Measurements from ENCODE around the gene LRRC37A. TPM values are rescaled to one million over a fixed set of nuclear protein-coding genes. Genes with fewer than 3 reads are reported as not detected.

LRRC37A gene
- total and polyA plus RNA-seq, 2 experiments from 2014 or later, result 2.6 to 4.2 TPM

DNA sequence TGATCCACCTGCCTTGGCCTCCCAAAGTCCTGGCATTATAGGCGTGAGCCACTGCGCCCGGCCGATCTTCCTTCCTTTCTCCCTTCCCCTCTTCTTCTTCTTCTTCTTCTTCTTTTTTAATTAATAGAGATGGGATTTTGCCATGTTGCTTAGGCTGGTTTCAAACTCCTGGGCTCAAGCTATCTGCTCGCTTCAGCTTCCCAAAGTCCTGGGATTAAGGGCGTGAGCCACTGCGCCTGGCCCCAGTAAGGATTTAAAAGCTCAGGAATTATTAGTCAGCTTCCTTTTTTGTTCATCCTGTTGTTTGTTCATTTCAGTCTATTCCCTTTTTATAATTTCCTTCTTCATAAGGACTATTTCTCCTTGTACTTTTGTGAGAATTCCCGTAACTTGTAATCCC, 32.7 kb upstream of the LRRC37A start (continued):
- TF ChIP-seq ZNF114 (CRISPR knock-in tag; IDR thresholded peaks at IDR 0.05), result no peak
- TF ChIP-seq STAT1 (IDR thresholded peaks at IDR 0.05; ENCODE audit: unreplicated experiment), result no peak
- no peak for TF ChIP-seq JUNB (IDR thresholded peaks at IDR 0.05; ENCODE audit: unreplicated experiment)
- no peak for TF ChIP-seq POLR2AphosphoS5 (IDR thresholded peaks at IDR 0.05; ENCODE audit: low read depth)
- TF ChIP-seq, protein P1, sequence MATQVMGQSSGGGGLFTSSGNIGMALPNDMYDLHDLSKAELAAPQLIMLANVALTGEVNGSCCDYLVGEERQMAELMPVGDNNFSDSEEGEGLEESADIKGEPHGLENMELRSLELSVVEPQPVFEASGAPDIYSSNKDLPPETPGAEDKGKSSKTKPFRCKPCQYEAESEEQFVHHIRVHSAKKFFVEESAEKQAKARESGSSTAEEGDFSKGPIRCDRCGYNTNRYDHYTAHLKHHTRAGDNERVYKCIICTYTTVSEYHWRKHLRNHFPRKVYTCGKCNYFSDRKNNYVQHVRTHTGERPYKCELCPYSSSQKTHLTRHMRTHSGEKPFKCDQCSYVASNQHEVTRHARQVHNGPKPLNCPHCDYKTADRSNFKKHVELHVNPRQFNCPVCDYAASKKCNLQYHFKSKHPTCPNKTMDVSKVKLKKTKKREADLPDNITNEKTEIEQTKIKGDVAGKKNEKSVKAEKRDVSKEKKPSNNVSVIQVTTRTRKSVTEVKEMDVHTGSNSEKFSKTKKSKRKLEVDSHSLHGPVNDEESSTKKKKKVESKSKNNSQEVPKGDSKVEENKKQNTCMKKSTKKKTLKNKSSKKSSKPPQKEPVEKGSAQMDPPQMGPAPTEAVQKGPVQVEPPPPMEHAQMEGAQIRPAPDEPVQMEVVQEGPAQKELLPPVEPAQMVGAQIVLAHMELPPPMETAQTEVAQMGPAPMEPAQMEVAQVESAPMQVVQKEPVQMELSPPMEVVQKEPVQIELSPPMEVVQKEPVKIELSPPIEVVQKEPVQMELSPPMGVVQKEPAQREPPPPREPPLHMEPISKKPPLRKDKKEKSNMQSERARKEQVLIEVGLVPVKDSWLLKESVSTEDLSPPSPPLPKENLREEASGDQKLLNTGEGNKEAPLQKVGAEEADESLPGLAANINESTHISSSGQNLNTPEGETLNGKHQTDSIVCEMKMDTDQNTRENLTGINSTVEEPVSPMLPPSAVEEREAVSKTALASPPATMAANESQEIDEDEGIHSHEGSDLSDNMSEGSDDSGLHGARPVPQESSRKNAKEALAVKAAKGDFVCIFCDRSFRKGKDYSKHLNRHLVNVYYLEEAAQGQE (IDR thresholded peaks at IDR 0.05; ENCODE audit: unreplicated experiment), result no peak
- TF ChIP-seq NANOG (IDR thresholded peaks at IDR 0.05; ENCODE audit: borderline replicate concordance), result no peak

DNA sequence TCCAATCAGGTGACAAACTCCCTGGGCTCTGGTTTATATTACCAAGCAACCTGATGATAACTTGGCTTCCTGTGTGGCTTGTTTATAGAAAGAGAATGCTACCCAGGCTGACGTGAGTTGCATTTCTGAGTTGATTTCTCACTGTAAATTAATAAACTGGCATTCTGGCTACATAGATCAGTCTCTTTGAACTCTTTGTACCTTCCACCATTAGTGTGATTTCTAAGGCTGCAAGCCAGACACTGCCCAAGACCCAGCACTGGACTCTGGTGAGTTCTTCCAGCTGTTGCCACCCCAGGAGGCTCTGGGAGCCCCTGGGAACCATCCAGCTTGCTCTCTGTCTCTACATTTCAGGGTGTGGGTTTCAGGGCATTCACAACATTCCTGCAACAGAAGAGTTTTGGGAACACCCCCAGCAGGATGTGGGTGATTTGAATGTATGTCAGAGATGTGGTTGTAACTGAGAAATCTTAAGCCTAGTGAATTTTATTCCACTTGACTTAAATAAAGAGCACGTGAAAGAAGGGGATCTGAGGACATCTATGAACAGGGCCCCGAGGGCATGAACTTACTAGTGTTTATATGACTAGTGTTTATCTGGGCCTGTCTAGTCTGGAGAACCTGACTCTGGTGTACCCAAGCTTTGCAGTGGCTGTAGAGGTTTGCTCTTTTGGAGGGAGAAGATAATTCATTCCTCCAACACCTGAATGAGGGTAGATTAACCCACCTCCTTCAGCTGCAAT, 30.3 kb upstream of the LRRC37A start:
- Mint-ChIP-seq H3K27me3 (ENCODE audit: insufficient read depth, low read depth, poor library complexity) (peaks cover 68% of the 10 kb centered on the region), H3K4me3 (no peak overlapping the region; the same call in 2 of the 3 replicates), H3K36me3 (ENCODE audit: low read depth) (peaks cover 7% of the 10 kb centered on the region), H3K9me3 (peaks cover 4% of the 10 kb centered on the region; the same call in 1 of the 3 replicates), H3K27ac (no peak overlapping the region), H3K4me1 (peaks cover 12% of the 10 kb centered on the region)
- Histone ChIP-seq H3K27ac (ENCODE audit: low read depth) (no peak overlapping the region), H3K9me2 (ENCODE audit: insufficient read depth) (no peaks in the 10 kb centered on the region), H3K4me1 (ENCODE audit: insufficient read depth) (peaks cover 21% of the 10 kb centered on the region), H2AFZ (no peak overlapping the region), H3K4me3 (no peak overlapping the region), H3F3A (replicated peaks; ENCODE audit: low read depth) (peaks cover 34% of the 10 kb centered on the region), H3K79me2 (replicated peaks; ENCODE audit: insufficient read depth) (no peaks in the 10 kb centered on the region), H3K27me3 (ENCODE audit: insufficient read depth) (peaks cover 96% of the 10 kb centered on the region), H4K20me1 (replicated peaks; ENCODE audit: insufficient read depth) (peaks cover 15% of the 10 kb centered on the region), H3K36me3 (ENCODE audit: insufficient read depth) (0 out of 2 replicates have a peak, but pooled peaks cover 4% of the 10 kb centered on the region), H3K4me2 (no peak overlapping the region)
- no peak for ATAC-seq
- peak; percentile 65 for DNase-seq (ENCODE audit: low spot score)
- TF ChIP-seq EZH2 (IDR thresholded peaks at IDR 0.05; ENCODE audit: low read depth, unreplicated experiment), result peak; percentile 35
- TF ChIP-seq, protein P2, sequence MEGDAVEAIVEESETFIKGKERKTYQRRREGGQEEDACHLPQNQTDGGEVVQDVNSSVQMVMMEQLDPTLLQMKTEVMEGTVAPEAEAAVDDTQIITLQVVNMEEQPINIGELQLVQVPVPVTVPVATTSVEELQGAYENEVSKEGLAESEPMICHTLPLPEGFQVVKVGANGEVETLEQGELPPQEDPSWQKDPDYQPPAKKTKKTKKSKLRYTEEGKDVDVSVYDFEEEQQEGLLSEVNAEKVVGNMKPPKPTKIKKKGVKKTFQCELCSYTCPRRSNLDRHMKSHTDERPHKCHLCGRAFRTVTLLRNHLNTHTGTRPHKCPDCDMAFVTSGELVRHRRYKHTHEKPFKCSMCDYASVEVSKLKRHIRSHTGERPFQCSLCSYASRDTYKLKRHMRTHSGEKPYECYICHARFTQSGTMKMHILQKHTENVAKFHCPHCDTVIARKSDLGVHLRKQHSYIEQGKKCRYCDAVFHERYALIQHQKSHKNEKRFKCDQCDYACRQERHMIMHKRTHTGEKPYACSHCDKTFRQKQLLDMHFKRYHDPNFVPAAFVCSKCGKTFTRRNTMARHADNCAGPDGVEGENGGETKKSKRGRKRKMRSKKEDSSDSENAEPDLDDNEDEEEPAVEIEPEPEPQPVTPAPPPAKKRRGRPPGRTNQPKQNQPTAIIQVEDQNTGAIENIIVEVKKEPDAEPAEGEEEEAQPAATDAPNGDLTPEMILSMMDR (conservative IDR thresholded peaks at IDR 0.05; ENCODE audit: low read depth in 2 of 2), result no peak

Data from GM23338 (cell line).